ENCODE results near the gene ARHGAP27. TPM values are rescaled to one million over a fixed set of nuclear protein-coding genes. Genes with fewer than 3 reads are reported as not detected.

Gene ARHGAP27
- total and polyA plus RNA-seq, 8 donors, result 7.7 to 390 (median 45.5) TPM

- no peak overlapping the region for H3K4me3 ChIP-seq
- no peaks in the 10 kb centered on the region for H3K9me3 ChIP-seq
- TF ChIP-seq POLR2A (IDR thresholded peaks at IDR 0.05), result no peak
- TF ChIP-seq POLR2AphosphoS5 (IDR thresholded peaks at IDR 0.05), result no peak
- no peak for TF ChIP-seq EP300 (IDR thresholded peaks at IDR 0.05)
- no peak for TF ChIP-seq CTCF (IDR thresholded peaks at IDR 0.05)
- H3K4me1 ChIP-seq, result no peaks in the 10 kb centered on the region
- H3K36me3 ChIP-seq, result no peaks in the 10 kb centered on the region
- no peak for DNase-seq
- intact Hi-C loops (cut with DNase I; ENCODE audit: low total_unique reads), result no loop called here
- H3K27ac ChIP-seq, result no peak overlapping the region
- H3K27me3 ChIP-seq, result no peaks in the 10 kb centered on the region
- 75 to 81% (median 77%) methylated on average over 4 of the region's 4 CpGs for whole genome bisulfite sequencing, 5 donors
Measured at GRCh38 chr17:45361976-45362375, 70.7 kb downstream of the ARHGAP27 start.

- Histone ChIP-seq H3K27ac (no peak overlapping the region), H3K4me3 (no peak overlapping the region), H3K9me3 (no peaks in the 10 kb centered on the region), H3K27me3 (no peaks in the 10 kb centered on the region), H3K36me3 (no peaks in the 10 kb centered on the region), H3K4me1 (no peaks in the 10 kb centered on the region)
- intact Hi-C loops (cut with DNase I; ENCODE audit: low total_unique reads), result no loop called here
- WGBS, 5 donors, result 69 to 87% (median 82%) methylated on average over 3 of the region's 3 CpGs
- no peak for TF ChIP-seq EP300 (IDR thresholded peaks at IDR 0.05)
- TF ChIP-seq POLR2A (IDR thresholded peaks at IDR 0.05), result no peak
- no peak for TF ChIP-seq POLR2AphosphoS5 (IDR thresholded peaks at IDR 0.05)
- no peak for TF ChIP-seq CTCF (IDR thresholded peaks at IDR 0.05)
- no peak for DNase-seq
Measured at GRCh38 chr17:45361451-45361850, 71.2 kb downstream of the ARHGAP27 start.

- intact Hi-C loops (cut with DNase I; ENCODE audit: low total_unique reads), result no loop called here
- H3K4me1 ChIP-seq, result no peaks in the 10 kb centered on the region
- H3K36me3 ChIP-seq, result no peaks in the 10 kb centered on the region
- no peak overlapping the region for H3K4me3 ChIP-seq
- DNase-seq, result no peak
- TF ChIP-seq POLR2A (IDR thresholded peaks at IDR 0.05) (no peak), EP300 (IDR thresholded peaks at IDR 0.05) (no peak), CTCF (IDR thresholded peaks at IDR 0.05) (no peak), POLR2AphosphoS5 (IDR thresholded peaks at IDR 0.05) (no peak)
- H3K27me3 ChIP-seq, result no peaks in the 10 kb centered on the region
- H3K9me3 ChIP-seq, result no peaks in the 10 kb centered on the region
- no peak overlapping the region for H3K27ac ChIP-seq
- 89 to 95% (median 91%) methylated on average over 5 of the region's 5 CpGs for WGBS, 5 donors
Measured at GRCh38 chr17:45357364-45357997, 75.2 kb downstream of the ARHGAP27 start.

GRCh38 chr17:45355087-45355486, 77.6 kb downstream of the ARHGAP27 start:
- TF ChIP-seq POLR2AphosphoS5 (IDR thresholded peaks at IDR 0.05), result no peak
- no peak for TF ChIP-seq POLR2A (IDR thresholded peaks at IDR 0.05)
- TF ChIP-seq CTCF (IDR thresholded peaks at IDR 0.05), result no peak
- TF ChIP-seq EP300 (IDR thresholded peaks at IDR 0.05), result no peak
- Histone ChIP-seq H3K9me3 (peaks cover 0 to 5% (median 0%) of the 10 kb centered on the region in 4 donors), H3K27me3 (no peaks in the 10 kb centered on the region), H3K4me1 (no peaks in the 10 kb centered on the region), H3K27ac (no peak overlapping the region), H3K4me3 (no peak overlapping the region), H3K36me3 (no peaks in the 10 kb centered on the region)
- no peak for DNase-seq
- intact Hi-C loops (cut with DNase I; ENCODE audit: low total_unique reads), result no loop called here
- WGBS, 5 donors, result 54 to 58% (median 55%) methylated on average over 2 of the region's 2 CpGs

All from stomach (tissue), 9 donors.